ENCODE results near the gene KRT72.

KRT72 gene

DNA sequence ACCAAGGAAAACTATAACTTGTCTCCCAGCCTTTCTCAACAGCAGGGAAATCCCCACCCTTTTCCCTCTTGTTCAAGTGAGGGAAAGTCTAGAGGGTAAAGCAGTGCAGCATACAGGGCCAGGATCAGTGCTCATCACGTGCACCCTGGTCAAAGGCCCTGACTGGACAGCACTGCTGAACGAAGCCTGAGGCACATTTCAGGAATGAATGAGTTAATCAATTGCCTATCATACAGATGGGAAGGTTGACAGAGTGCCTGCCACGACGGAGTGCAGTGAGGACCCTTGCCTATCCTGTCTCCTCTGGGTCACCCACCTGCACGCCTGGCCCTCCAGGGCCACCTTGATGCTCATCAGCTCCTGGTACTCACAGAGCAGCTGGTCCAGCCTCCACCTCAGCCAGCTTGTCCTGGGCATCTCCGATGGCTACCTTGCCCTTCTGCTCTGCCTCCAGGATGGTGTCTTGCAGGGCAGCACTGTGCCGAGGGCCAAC lies 28.8 kb upstream of the KRT72 start:
- DNase-seq (ENCODE audit: low spot score) = no peak

DNA sequence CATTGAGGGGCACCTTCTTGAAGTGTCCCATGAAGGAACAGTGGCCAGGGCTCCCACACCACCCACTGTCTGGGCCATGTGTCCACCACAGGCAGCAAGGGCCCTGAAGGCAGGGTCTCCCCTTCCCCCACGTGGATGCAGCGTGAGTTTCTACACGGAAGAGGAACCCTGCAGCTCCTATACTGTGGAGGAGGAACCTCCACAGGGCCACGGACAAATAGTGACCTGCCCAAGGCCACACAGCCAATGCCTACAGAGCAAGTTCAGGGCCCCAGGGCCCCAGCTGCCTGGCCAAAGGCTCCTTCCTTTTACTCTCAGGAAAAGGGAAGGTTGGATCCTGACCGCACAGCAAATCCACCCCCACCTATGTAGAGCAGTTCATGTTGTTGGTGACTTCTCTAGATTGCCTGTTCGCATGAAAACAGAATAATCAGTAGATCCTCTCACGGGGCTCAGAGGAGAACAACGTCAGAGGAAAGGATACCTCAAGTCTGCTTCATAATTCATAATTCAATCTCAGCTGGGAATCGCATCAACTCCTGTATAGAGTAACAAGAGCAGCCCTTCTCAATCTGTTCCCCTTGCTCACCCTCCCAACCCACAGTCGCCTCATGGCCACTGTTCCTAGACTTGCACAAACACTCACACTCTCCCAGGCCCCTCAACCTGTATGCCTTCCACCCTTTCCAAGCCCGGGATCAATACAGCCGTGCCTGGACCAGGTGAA lies 28.2 kb upstream of the KRT72 start:
- no peak for DNase-seq (ENCODE audit: low spot score)

DNA sequence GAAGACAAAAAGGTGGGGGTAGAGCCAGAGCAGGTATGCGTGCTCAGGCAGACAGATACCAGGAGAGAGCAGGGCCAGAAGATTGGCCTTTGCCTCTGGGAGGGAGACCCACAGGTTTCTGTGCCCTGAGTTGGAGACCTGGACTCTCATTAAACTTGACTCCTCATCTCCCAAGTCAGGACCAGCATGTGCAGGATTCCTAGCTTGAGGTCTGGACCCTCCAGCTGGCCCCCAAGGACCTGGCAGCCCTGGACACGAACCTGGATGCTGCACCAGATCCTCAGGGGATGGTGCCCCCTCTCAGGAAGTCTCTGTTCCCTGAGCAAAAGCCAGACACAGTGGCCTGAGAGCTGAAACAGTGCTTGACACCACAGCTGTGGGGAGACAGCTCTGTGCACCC lies 27.6 kb upstream of the KRT72 start:
- DNase-seq (ENCODE audit: low spot score) = no peak

DNA sequence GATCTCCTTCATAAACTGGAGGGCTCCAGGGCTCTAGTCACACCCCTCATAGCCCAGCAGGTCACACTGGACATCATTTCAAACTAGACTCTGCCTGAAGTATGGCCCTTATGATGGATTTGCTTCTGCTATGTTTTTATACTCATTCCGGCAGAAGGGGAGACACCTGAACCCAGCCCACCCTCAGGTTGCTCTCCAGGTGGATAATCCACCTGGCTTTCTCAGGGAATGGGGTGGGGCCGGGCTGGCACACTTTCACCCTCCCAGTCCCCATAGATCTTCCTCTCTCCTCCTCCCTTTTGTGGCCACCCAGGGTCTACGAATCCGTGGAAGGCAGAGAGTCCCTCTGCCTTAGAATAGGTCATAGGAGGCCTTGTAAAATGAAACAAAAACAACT lies 26.8 kb upstream of the KRT72 start:
- DNase-seq (ENCODE audit: low spot score) = no peak

DNA sequence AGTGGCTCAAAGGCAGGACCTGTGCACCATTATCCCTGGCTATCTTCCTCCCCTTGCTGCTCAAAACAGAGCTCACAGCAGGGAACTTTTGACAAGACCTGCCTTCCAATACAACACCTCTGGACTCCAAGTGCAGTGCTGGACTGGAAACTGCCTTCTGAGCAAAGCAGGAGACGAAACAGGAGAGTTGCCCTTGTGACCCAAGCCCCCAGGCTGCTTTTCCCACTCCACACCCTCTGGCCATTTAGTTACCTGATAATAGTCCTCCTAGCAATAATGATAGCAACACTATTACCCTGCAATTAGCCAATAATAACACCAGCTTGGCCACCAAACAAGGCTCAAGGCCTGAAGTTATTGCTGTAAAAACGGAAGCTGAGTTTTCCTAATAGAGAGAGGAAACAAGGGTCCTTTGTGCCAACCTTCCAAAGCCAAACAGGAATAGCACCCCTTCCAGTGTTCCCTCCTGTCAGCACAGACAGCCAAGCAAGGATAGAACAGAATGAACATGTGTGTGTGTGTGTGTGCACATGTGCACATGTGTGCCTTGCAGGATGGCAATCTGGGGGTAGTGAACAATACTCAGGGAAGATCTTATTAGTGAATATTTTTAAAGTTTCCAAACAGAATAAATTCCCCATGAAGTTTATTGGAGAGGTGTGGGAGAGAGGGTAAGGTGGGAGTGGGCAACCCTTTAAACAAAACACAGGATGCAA lies 26.3 kb upstream of the KRT72 start:
- no peak for DNase-seq (ENCODE audit: low spot score)

DNA sequence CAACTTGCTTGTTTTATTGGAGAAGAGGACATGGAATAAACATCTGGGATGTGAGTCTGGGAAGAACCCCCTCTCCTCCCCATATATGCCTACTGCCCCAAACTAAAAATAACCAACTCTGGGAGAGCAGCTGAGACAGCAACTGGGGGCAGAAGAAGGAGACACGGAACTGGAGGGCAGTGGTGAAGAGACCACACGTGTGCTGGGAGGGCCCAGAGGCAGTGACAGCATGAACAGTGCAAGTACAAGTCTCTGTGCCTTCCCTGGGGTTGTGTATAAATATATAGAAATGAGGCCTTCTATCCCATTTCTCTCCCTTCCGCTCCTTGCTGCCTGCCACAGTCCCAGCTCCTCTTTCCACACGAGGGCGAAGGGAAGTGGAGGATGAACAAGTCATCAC lies 21.1 kb upstream of the KRT72 start:
- DNase-seq (ENCODE audit: low spot score) = no peak

DNA sequence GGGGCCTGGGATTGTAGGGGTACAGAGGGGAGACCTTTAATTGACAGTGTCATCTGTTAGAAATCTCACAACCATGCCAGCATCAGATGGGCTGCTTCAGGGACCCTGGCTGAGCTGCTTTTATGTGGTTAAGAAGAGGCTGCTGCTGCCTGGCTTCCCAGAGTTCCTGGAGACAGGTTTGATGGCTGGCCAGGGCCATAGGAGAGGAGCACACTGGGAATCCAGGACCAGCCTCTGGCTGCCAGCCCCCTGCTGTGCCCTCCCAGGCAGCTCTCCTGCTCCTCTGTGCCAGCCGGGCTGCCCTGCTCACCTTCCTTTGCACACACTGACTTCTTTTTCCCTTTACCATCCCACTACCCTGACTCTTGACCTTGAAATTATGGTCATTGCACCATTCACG lies 17.6 kb upstream of the KRT72 start:
- DNase-seq (ENCODE audit: low spot score) = no peak

DNA sequence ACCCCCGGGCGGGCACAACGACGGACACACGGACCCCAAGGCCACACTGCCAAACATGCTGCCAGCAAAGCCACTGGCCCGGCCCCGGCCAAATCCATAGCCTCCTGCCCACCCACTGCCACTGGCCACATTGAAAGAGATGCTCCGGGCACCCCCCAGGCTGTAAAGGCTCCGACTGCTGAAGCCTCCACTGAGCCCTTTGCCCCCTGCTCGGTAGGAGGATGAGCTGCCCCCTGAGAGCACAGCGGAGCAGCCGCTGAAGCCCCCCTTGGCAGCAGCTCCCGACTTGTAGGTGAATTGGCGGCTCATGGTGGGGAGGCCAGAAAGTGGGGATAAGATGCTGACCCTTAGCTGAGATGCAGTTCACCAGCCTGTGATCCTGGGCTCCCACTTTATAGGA lies 17.0 kb upstream of the KRT72 start, which contains the start of gene KRT73:
TSS of gene KRT73 (minus strand) at position 344 of the 400 bp plus-strand sequence. CDS start at position 309, 35 bp downstream.
- no peak for DNase-seq (ENCODE audit: low spot score)

DNA sequence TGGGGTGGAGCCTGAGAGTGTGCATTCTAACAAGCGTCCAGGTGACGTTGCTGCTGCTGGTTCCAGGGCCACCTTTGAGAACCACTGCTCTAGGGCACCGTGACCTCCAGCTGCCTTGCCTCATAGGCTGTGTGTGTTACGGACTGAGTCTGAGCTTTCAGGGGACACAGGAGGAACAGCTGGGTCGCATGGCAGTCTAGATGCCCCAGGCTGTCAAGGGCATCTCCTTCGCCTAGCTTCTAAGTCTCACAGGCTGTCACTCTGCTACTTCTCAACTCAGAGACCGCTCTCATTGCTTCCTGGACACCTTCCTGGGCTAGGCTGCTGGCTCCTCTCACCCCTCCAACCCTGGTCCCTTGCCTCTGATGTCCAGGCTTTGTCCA lies 16.1 kb upstream of the KRT72 start:
- no peak for DNase-seq (ENCODE audit: low spot score)

DNA sequence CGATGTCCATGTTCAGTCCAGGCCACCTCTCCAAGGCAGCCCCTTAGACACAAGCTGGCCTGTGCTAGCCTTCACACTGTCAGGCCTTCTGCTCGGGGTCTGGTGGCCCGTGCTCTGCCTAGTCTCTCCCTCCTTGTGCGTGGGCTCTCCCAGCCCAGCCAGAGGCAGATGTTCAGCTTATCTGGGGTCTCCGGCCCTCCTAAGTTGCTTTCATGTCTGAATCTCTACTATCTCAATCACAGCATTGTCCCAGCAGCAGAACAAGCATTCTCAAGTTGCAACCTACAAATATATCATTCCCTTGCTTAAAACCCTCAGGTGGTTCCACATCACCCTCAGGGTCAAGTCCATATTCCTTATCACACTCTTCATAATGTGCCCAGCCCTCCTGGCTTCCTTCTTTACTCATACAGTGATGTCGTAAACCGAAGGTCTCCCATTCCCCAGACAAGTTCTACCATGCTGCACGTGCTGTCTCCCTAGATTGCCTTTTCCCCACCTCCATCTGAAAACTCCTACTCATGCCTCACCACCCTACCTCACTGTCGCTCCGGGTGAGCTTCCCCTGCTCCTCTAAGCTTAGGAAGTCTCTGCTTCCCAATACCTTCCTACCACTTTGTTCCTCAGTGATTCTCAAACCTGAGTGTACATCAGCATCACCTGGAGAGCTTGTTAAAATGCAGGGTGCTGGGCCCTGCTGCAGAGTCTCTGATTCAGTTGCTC lies 15.6 kb upstream of the KRT72 start:
- DNase-seq (ENCODE audit: low spot score) = no peak

DNA sequence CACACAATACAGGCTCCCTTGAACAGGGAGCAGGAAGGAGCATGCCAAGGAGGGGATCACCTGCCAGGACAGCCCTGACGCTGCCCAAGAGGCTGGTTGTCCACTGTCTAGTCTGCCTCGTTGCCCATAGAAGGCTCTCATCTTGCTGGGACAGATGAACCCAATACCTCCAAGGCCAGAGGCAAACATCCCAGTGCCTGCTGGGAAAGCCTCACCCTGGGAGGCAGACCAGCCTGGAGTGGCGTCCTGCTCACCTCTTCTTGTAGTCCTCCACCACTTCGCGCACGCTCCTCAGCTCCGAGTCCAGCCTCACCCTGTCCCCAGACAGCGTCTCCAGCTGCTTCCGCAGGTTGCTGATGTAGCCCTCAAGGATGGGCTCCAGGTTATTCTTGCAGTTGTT lies 14.6 kb upstream of the KRT72 start:
- no peak for DNase-seq (ENCODE audit: low spot score)

DNA sequence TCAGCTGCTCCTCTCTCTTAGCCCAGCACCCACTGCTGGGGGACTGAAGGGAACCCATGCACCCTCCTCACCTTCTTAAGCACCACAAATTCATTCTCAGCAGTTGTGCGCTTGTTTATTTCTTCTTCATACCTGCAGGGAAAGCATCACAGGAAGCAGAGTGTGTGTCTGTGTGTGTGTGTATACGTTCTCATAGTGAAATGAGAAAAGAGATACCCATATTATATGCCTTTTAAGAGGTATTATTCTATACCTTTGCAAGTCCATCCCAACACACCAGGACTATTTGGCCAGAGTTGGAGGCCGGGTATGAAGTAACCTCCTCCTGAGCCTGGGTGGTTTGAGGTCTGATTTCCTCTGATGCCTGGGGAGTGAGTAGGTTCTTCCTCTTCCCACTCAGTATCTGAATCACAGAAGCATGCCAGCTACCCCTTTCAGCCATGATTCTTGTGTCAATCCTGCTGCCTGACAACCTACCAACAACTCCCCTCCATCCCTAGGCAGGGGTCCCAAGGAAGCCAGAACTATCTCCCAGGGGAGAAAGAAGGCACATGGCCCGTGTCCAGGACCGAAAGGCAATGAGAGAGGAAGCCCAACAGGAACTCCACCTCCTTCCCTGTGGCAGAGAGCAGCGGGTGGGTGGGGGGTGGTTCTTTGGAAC lies 14.1 kb upstream of the KRT72 start:
- no peak for DNase-seq (ENCODE audit: low spot score)

DNA sequence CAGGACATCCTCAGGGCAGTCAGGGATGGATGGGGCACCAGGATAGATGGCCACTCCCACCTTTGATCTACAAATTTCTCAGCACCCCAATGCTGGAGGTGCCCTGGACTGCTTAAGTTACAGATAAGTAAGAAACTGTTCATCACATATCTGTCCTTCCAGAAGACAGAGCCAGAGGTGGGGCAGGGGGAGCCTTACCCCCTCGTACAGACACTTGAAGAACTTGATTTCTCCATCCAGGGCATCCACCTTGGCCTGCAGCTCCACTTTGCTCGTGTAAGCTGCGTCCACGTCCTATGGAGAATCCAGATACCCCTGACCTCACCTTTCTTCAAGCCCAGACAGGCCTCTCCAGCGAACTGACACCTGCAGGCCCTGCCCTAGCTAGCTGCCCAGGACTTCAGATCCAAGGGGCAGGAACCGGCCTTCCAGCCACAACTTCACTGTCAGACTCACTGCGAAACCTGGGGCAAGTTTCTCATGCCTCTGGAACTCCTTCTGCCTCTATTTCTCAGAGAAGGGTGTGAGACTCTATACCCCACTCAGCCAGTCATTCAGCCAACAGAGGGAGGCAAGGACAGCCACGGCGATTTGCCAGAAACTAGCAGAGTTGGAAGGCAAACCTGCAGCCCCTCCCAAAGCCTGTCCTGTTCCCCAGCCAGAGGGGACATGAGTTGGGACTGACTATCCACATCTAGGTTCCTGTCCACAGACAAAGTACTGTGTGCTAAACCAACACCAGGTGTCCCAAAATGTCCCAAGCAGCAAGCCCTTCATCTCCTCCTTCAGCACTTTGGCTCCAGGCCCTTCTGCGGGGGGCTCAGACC lies 13.3 kb upstream of the KRT72 start:
- no peak for DNase-seq (ENCODE audit: low spot score)

DNA sequence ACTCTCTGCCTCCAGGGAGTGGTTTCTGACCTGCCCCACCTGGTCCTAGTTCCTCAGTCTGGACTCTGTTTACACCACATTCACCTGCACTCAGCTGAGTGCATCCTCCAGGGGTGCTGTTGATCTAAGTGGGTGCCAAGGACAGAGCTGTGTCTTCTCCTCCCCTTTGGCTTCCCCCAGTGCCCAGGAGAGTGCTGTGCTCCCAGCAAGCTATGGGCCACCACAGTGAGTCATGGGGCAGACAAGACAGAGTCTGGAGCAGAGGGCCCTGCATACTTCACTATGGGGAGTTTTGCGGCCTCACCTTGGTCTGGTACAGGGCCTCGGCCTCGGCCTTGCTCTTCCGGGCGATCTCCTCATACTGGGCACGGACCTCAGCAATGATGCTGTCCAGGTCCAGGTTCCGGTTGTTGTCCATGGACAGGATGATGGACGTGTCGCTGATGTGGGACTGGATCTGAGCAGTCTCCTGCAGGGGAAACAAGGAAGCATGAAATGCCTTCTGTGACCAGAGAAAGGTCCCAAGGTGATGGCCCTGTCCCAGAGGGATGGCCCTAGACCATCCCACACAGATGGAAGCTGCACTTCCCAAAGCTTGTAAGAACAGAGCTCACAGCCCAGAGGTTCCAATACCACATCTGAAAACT lies 12.2 kb upstream of the KRT72 start:
- no peak for DNase-seq (ENCODE audit: low spot score)

DNA sequence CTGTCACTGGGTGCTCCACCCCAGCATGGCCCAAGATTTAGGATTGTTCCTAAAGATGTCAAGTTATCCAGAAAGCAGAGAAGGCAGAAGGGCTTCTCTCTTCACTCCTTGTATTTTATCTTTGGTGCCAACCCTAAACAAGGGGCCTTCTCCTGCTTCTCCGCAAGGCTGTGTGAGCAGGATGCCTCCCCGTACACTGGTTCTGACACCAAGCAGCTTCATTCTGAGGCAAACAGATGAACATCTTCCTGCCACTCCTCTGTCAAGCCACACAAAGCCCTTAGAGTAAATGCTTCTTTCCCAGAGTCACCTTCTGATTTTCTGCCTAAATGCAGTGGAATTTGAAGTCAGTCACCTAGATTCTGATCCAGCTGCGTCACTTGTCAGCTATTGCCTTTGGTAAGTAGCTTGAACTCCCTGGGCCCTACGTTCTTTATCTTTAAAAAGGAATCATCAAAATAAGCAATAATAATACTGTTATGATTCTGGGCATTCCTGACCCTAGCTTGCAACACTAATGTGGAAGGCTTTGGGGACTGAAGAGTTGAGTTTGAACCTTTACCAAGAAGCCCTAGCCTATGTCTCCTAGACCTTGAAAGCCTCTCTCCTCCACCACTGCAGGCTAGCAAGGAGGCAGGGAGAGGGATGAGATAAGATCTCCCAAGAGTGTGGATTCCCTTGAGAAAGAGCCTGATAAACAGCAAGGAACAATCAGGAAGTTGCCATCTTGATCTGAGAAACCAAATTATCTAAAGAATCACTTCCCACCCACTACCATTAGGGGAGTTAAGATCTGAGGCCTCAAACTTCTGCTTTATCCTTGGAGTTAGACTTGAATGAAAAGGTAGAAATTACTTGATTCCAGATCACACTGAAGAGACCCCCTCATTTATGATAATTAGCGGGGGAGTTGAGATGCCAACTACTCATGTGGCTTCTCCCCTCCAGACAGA lies 11.4 kb upstream of the KRT72 start:
- DNase-seq (ENCODE audit: low spot score) = no peak

DNA sequence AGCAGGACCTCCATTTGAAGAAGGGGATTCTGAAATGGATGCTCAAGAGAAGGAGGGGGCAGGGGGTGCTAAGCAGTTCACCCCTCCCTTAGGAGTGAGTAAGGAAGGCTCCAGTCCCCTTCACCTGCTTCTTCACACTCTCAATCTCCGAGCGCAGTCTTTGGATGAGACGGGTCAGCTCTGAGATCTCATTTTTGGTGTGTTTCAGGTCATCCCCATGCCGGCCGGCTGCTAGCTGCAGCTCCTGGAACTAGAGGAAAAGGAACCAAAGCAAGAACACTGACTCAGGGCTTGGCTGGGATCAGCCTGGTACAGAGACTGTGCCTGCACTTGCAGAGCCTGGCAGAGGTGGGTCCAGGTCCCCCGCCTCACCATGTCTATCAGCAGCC lies 9.8 kb upstream of the KRT72 start:
- DNase-seq (ENCODE audit: low spot score) = no peak

DNA sequence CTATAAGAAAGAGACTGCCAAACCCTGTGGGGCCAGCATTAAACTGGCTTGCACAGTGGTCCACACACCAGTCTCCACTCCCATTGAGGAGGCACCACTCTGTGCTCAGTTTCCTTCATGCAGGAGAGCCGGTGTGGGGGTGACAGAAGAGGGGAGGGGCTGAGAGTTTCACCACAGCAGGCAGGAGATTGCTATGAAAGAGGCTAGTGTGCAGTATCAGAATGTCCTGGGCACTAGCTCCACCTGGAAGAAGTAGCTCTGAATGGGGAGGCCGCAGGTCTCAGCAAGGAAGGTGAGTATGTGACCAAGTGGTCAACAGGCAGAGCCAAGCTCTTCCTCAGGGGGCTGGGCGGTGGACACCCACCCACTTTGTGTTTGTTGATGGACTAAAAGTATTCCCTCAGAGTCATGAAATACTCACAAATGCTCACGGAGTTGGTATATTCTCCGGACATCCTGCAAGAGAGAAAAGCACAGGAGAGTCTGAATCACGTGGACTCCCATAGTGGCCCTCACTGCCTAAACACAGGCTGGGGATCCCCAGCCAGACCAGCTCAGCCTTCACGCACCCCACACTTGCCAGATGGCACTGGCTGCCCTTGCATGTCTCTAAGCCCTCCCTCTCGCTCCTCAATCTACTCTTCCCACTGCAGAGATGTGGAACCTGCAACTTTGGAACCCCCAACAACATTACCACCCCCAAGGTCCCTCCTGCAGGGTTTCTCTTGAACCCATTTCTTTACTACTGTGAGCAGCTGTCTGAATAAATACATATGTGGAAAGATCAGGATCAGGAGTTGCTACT lies 7.8 kb upstream of the KRT72 start:
- no peak for DNase-seq (ENCODE audit: low spot score)

DNA sequence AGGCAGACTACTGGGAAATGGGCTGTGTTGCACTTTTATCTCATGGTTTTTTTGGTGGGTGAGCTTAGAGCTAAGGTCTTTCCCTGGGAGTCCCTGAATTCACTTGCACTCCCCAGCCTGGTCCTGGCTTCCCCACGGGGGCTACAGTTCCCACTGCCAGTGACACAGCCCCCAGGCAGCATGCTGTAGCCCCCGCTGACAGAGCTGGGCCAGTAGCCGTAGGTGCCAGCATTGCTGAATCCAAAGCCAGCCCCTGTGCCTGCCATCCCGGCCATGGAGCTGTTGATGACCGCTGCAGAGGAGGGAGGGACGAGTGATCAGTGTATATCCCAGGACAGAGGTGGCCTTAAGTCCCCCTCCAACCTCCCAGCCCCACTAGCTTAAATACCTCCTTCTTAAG lies 6.9 kb upstream of the KRT72 start:
- no peak for DNase-seq (ENCODE audit: low spot score)

DNA sequence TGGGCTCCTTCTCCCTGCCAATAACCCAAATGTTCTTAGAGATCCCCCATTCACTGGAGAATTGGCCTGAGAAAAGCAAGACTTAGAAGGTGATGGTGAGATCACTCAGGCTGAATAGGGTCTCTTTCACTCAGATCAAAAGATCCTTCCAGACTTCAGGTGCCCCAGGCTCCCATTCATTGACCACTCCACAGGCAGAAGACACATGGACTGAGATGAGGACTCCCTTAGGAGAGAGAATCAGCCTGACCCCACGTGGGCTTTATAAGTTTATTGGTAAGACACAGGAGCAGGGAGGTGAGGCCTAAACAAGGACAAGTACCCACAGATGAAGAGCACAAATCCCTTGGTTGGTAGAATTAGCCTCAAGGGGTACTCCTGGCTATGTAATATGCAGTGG lies 6.1 kb upstream of the KRT72 start:
- DNase-seq (ENCODE audit: low spot score) = no peak

All from CD4-positive, alpha-beta T cell treated with Interleukin-2 at 100 ng/mL for 4 hours (primary cell).